Stimulated activated naive CD8-positive, alpha-beta T cell treated with anti-CD3 and anti-CD28 coated beads, Interleukin-15, amount 100 ng/mL, for 72 hours (primary cell): ENCODE results near the gene POT1.

ENCODE experiments used
- ATAC-seq: fragments of 150-1000 bp; cut with Tn5 transposase; 2 replicates; pipeline ENCODE4 v1.10.0; 2021; ENCODE audit warnings: mild to moderate bottlenecking, moderate library complexity
- DNase-seq, 2 donors: peaks; one replicate each; pipeline ENCODE4 v3.0.0; 2021 to 2022
- H3K27ac Mint-ChIP-seq, 2 donors: one replicate each; pipeline ENCODE4 v1.8.0; 2022; ENCODE audit warnings: mild to moderate bottlenecking in 2 of 2, mixed read lengths in 2 of 2, moderate library complexity in 2 of 2
- H3K27me3 Mint-ChIP-seq: one replicate; pipeline ENCODE4 v1.8.0; 2022; ENCODE audit warnings: mixed read lengths
- H3K4me1 Mint-ChIP-seq: one replicate; pipeline ENCODE4 v1.8.0; 2022; ENCODE audit warnings: mild to moderate bottlenecking, mixed read lengths
- H3K4me3 Mint-ChIP-seq, 2 donors: one replicate each; pipeline ENCODE4 v1.8.0; 2022; ENCODE audit warnings: mild to moderate bottlenecking in 2 of 2, mixed read lengths in 2 of 2, moderate library complexity in 1 of 2
- H3K9me3 Mint-ChIP-seq, 2 donors: one replicate each; pipeline ENCODE4 v1.8.0; 2022; ENCODE audit warnings: mixed read lengths in 2 of 2

POT1 gene

GRCh38 chr7:124776153-124776552 is 153.5 kb downstream of the POT1 start:
- H3K27ac Mint-ChIP-seq = no peak overlapping the region
- H3K4me1 Mint-ChIP-seq = no peaks in the 10 kb centered on the region
- no peak overlapping the region for H3K4me3 Mint-ChIP-seq
- peaks cover 39% of the 10 kb centered on the region for H3K27me3 Mint-ChIP-seq
- no peaks in the 10 kb centered on the region for H3K9me3 Mint-ChIP-seq
- ATAC-seq (no peak), DNase-seq (no peak)

GRCh38 chr7:124775422-124775821 is 154.2 kb downstream of the POT1 start:
- Mint-ChIP-seq H3K4me1 (no peaks in the 10 kb centered on the region), H3K9me3 (no peaks in the 10 kb centered on the region), H3K27ac (no peak overlapping the region), H3K27me3 (peaks cover 47% of the 10 kb centered on the region), H3K4me3 (no peak overlapping the region)
- DNase-seq = no peak
- no peak for ATAC-seq

GRCh38 chr7:124773938-124774337 is 155.7 kb downstream of the POT1 start:
- no peaks in the 10 kb centered on the region for H3K4me1 Mint-ChIP-seq
- ATAC-seq (no peak), DNase-seq (no peak)
- no peak overlapping the region for H3K27ac Mint-ChIP-seq
- no peak overlapping the region for H3K4me3 Mint-ChIP-seq
- peaks cover 48% of the 10 kb centered on the region for H3K27me3 Mint-ChIP-seq
- H3K9me3 Mint-ChIP-seq = no peaks in the 10 kb centered on the region

GRCh38 chr7:124773339-124773738 is 156.3 kb downstream of the POT1 start:
- ATAC-seq = no peak
- no peak overlapping the region for H3K4me3 Mint-ChIP-seq
- H3K27ac Mint-ChIP-seq = no peak overlapping the region
- H3K9me3 Mint-ChIP-seq = no peaks in the 10 kb centered on the region
- peaks cover 49% of the 10 kb centered on the region for H3K27me3 Mint-ChIP-seq
- no peak for DNase-seq
- H3K4me1 Mint-ChIP-seq = no peaks in the 10 kb centered on the region
